DOHH2 (cell line): ENCODE measurements around the gene NUDT3.

Source experiments
- H3F3A ChIP-seq: fragments of 200-600 bp; sonication (generic), shearing (Covaris generic); 2 replicates; pipeline ENCODE4 v1.6.0; 2016; ENCODE audit warnings: antibody characterized with exemption, mild to moderate bottlenecking; ENCODE audit not compliant: control insufficient read depth, insufficient read depth
- H3K27ac ChIP-seq: fragments of 200-600 bp; sonication (generic); 2 replicates; pipeline ENCODE4 v1.5.1; 2014; ENCODE audit warnings: low read depth, mild to moderate bottlenecking, low read length, moderate library complexity
- H3K27me3 ChIP-seq: fragments of 200-600 bp; sonication (generic); 2 replicates; pipeline ENCODE4 v1.6.1; 2014; ENCODE audit warnings: mild to moderate bottlenecking, low read length, mixed read lengths; ENCODE audit not compliant: control insufficient read depth
- H3K36me3 ChIP-seq: fragments of 200-600 bp; sonication (generic); 2 replicates; pipeline ENCODE4 v1.6.1; 2014; ENCODE audit warnings: mild to moderate bottlenecking, low read length, moderate library complexity, mixed read lengths; ENCODE audit not compliant: control insufficient read depth
- H3K4me1 ChIP-seq: fragments of 200-600 bp; sonication (generic); 2 replicates; pipeline ENCODE4 v1.6.1; 2014; ENCODE audit warnings: mild to moderate bottlenecking, low read length, mixed read lengths; ENCODE audit not compliant: control insufficient read depth
- H3K4me2 ChIP-seq: fragments of 200-600 bp; sonication (generic); 2 replicates; pipeline ENCODE4 v1.6.0; 2014; ENCODE audit warnings: mild to moderate bottlenecking, low read length, moderate library complexity
- H3K4me3 ChIP-seq: fragments of 200-600 bp; sonication (generic); 2 replicates; pipeline ENCODE4 v1.5.1; 2014; ENCODE audit warnings: mild to moderate bottlenecking, low read length, mixed read lengths
- H3K79me2 ChIP-seq: fragments of 200-600 bp; sonication (generic); 2 replicates; pipeline ENCODE4 v1.6.1; 2014; ENCODE audit warnings: mild to moderate bottlenecking, low read length, mixed read lengths; ENCODE audit not compliant: control insufficient read depth
- H3K9me2 ChIP-seq: fragments of 200-600 bp; sonication (generic); replicated peaks from 2 replicates; pipeline ENCODE4 v1.6.1; 2014; ENCODE audit warnings: mild to moderate bottlenecking, low read length, mixed read lengths; ENCODE audit not compliant: control insufficient read depth
- H3K9me3 ChIP-seq: fragments of 200-600 bp; sonication (generic); 2 replicates; pipeline ENCODE4 v1.6.1; 2014; ENCODE audit warnings: antibody characterized with exemption, low read length, mixed read lengths; ENCODE audit not compliant: control insufficient read depth, insufficient read depth
- H4K20me1 ChIP-seq: fragments of 200-600 bp; sonication (generic); 2 replicates; pipeline ENCODE4 v1.6.0; 2014; ENCODE audit warnings: low read depth, mild to moderate bottlenecking, antibody characterized with exemption, low read length, moderate library complexity; ENCODE audit not compliant: control insufficient read depth, insufficient read depth
- EZH2phosphoT487 ChIP-seq: fragments of 200-600 bp; sonication (generic); IDR thresholded peaks from 2 replicates; pipeline ENCODE4 v1.6.1; 2017; ENCODE audit warnings: borderline replicate concordance, mild to moderate bottlenecking, antibody characterized with exemption, low read length, moderate library complexity, mixed read lengths
- TF ChIP-seq, protein P1 (sequence below): fragments of 200-600 bp; sonication (generic); IDR thresholded peaks from one replicate; pipeline ENCODE4 v1.5.1; 2014; ENCODE audit warnings: antibody characterized with exemption, mild to moderate bottlenecking, low read depth, low read length; ENCODE audit not compliant: poor library complexity, severe bottlenecking

Gene NUDT3

GRCh38 chr6:34435916-34436315 lies 43.4 kb upstream of the NUDT3 start:
- TF ChIP-seq EZH2phosphoT487, result no peak
- TF ChIP-seq, protein P1, sequence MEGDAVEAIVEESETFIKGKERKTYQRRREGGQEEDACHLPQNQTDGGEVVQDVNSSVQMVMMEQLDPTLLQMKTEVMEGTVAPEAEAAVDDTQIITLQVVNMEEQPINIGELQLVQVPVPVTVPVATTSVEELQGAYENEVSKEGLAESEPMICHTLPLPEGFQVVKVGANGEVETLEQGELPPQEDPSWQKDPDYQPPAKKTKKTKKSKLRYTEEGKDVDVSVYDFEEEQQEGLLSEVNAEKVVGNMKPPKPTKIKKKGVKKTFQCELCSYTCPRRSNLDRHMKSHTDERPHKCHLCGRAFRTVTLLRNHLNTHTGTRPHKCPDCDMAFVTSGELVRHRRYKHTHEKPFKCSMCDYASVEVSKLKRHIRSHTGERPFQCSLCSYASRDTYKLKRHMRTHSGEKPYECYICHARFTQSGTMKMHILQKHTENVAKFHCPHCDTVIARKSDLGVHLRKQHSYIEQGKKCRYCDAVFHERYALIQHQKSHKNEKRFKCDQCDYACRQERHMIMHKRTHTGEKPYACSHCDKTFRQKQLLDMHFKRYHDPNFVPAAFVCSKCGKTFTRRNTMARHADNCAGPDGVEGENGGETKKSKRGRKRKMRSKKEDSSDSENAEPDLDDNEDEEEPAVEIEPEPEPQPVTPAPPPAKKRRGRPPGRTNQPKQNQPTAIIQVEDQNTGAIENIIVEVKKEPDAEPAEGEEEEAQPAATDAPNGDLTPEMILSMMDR, result no peak
- Histone ChIP-seq H3K36me3 (no peaks in the 10 kb centered on the region), H3K27me3 (no peaks in the 10 kb centered on the region)

DNA sequence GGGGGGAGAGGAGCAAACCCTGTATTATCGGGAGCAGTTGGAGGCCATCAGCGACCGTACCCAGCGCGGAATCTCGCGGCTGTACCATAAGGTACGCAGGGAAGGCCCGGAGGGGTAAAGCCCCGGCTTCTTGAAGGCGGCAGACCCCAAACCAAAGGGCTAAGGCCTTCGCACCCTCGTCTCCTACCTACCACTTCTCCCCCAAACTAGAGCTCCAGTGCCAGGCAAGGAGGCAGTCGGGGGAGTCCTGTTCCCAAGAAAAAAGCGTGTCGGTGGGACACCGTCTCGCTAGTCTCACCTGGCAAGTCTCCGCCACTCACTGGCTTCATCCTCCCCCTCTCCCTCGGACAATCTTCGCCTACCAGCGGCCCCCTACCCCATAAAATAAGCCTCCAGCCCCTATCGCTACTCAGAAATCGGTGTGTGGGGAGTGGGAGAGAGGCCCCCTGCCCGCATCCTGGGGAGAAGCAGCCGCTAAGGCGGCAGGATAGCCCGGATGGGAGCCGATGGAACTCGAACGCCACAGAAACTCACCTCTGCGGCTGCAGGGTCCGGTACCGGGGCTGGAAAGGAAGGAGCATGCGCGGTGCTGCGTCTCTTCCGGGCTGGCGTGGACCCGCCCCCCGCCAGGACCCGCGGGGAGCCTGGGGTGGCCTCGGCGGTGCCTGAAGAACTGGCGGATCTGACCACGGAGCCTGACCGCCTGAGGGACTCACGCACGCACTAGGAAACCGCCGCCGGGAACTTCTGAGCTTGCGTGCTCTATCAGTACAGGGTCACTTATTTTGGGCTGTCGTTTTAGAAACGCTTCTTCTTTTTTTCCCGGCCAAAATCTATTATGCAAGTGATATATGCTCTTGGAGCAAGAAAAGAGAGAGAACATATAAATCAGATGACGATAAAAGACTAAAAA lies 33.3 kb upstream of the NUDT3 start, which contains the start of gene RPS10:
Gene RPS10, minus strand, starts transcription at position 572 of the 913 bp plus-strand sequence. CDS start 848 bp downstream, outside the sequence.
- TF ChIP-seq, protein P1, result no peak
- TF ChIP-seq EZH2phosphoT487, result no peak
- H3K9me3 ChIP-seq, result no peaks in the 10 kb centered on the region
- peaks cover 50% of the 10 kb centered on the region for H3K36me3 ChIP-seq
- peaks cover 32% of the 10 kb centered on the region for H3K4me1 ChIP-seq
- H4K20me1 ChIP-seq, result peaks cover 18% of the 10 kb centered on the region; the same call in 1 of the 2 replicates
- H3K27me3 ChIP-seq, result no peaks in the 10 kb centered on the region; the same call in 1 of the 2 replicates
- peak within 1 kb of the TSS; percentile 99 for H3K4me3 ChIP-seq
- peak within 1 kb of the TSS; percentile 93 for H3K4me2 ChIP-seq
- H3K79me2 ChIP-seq, result peaks cover 49% of the 10 kb centered on the region
- peak within 1 kb of the TSS; percentile 69 for H3K27ac ChIP-seq
- no peaks in the 10 kb centered on the region for H3K9me2 ChIP-seq
- H3F3A ChIP-seq, result peaks cover 32% of the 10 kb centered on the region

More at GRCh38 chr6:34435916-34436315, 43.4 kb upstream of the NUDT3 start:
- Histone ChIP-seq H3K27ac (no peak overlapping the region), H4K20me1 (no peaks in the 10 kb centered on the region), H3K9me2 (no peaks in the 10 kb centered on the region), H3K79me2 (no peaks in the 10 kb centered on the region), H3K4me1 (peaks cover 10% of the 10 kb centered on the region), H3F3A (no peaks in the 10 kb centered on the region), H3K9me3 (peaks cover 10% of the 10 kb centered on the region; the same call in 1 of the 2 replicates), H3K4me2 (no peak overlapping the region), H3K4me3 (no peak overlapping the region)

DNA sequence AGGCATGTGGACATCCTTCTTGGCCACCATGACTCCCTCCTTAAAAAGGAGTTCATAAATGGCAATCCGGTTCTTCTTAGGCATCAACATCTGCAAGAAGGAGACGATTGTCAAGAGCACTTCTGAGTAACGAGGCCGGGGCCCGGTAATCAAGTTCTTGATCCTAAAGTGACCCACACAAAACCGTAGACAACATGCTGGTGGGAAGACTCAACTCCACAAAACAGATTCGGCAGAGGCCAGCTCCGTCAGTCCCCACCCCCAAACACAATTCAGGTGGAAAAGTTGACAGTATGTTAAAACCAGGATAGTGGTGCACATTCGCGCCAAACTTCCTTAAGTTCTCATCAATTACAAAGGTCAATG lies 32.6 kb upstream of the NUDT3 start:
- Histone ChIP-seq H3K9me2 (no peaks in the 10 kb centered on the region), H3K9me3 (no peaks in the 10 kb centered on the region), H3K4me3 (peak overlapping the region; percentile 99), H3K4me2 (peak overlapping the region; percentile 93), H3K36me3 (peaks cover 56% of the 10 kb centered on the region), H3K27me3 (no peaks in the 10 kb centered on the region; the same call in 1 of the 2 replicates), H3K79me2 (peaks cover 52% of the 10 kb centered on the region), H3K4me1 (peaks cover 32% of the 10 kb centered on the region), H3K27ac (peak overlapping the region; percentile 69), H4K20me1 (peaks cover 18% of the 10 kb centered on the region; the same call in 1 of the 2 replicates), H3F3A (peaks cover 35% of the 10 kb centered on the region)
- TF ChIP-seq EZH2phosphoT487, result no peak
- TF ChIP-seq, protein P1, result no peak
